Measurements from ENCODE around the gene OSBPL9.

The OSBPL9 gene

DNA sequence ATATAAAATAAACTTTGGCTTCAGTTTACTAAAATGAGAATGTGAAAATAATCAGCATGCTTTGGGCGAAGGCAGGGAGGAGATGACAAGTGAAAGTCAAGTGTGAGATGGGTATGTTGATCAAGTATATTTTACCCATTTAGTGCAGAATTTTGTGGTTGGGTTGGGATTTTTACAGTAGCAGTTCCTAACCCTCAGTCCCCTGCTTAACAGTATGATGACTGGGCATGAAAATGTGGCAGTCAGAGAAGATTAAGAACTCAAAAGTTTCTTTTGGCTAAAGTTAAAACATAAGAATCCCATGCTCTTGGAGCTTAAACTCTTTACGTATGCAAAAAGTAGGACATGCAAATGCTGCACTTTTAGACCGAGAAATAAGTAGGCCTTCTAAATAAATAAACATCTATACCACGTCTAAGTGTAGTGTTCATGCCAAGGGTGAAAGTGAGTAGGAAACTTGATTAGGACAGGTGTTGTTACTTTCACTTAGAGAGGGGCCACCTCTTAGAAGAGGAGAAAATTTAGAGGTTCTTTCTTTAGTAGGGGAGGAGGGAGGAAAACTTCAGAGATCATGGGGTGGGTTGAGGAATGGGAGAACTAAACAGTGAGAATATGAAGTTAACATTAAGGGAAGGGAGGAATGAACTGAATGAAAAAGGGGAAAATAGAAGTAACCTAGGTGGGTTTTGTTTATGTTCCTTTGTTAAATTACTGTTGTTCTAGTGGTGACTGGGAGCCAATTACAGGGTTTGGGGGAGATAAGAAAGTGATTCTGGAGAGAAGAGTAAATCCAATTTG is 127.8 kb downstream of the OSBPL9 start:
- DNase-seq, result no peak

DNA sequence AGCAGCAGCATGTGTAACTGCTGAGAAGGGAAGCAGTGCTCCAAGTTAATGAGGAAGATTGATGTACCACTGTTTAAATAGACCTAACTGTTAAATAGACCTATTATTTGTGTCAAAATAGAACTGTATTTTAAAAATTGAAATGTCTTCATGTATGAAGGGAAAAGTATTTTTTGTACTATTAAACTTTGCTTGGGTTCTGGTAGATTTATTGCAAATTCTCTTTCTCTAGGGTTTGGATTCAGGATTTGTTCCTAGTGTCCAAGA is 128.3 kb downstream of the OSBPL9 start:
- DNase-seq, result no peak

DNA sequence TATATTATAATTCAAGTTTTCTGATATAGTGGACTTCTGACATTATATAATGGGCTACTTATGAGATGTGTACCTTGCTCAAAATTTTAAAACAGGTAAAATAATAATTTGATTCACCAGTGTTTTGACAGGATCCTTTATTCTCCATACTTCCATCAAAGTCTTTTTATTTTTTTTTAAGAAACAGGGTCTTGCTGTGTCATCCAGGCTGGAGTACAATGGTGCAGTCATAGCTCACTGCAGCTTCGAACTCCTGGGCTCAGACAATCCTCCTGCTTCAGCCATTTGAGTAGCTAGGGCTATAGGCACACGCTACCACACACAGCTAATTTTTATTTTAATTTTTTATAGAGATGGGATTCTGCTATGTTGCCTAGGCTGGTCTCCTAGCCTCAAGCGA is 132.3 kb downstream of the OSBPL9 start:
- no peak for DNase-seq

GRCh38 chr1:51750218-51750617 is 133.3 kb downstream of the OSBPL9 start:
- no peak for DNase-seq

DNA sequence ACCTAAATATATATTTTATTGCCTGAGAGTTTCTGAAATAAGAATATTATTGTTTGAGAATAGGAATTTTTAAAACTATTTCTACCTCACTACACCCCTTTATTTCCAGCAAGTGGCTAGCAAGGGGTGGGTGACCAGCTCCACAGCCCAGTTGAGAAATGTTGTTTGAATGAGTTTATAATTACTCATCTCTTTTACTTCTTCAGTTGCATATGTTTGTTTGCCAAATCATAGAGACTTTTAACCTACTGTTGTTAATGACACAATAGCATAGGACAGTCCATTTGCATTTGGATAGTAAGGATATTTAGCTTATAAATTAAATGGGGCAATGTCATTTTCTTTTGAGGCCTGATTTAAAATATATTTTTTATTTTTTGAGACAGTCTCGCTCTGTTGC is 133.8 kb downstream of the OSBPL9 start:
- DNase-seq, result no peak

GRCh38 chr1:51752073-51752948 is 135.4 kb downstream of the OSBPL9 start:
- DNase-seq, result no peak

DNA sequence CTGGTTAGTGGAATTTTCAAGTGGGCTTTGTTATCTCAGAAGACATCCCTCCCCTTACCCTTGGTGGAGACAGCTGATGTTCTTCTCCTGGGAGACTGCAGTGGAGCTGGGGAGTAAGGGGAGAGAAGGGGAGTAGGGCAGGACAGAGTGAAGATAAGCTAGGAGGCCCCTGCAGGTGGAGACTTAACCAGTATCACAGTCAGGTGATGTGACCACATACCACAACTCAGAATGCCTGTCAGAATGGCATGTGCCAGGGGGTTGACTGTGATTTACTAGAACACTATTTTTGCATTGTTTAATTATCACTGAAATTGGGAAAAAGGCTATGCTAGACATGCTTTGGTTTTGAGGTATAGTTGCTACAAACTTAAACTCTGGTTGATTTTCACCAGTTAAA is 137.1 kb downstream of the OSBPL9 start:
- DNase-seq, result no peak

GRCh38 chr1:51754666-51755065 is 137.8 kb downstream of the OSBPL9 start:
- DNase-seq, result no peak

- no peak for DNase-seq
These were observed 138.5 kb downstream of the OSBPL9 start for GRCh38 chr1:51755437-51755836.

- peak; percentile 56 for DNase-seq
These were observed 139.4 kb downstream of the OSBPL9 start for GRCh38 chr1:51756290-51756689.

DNA sequence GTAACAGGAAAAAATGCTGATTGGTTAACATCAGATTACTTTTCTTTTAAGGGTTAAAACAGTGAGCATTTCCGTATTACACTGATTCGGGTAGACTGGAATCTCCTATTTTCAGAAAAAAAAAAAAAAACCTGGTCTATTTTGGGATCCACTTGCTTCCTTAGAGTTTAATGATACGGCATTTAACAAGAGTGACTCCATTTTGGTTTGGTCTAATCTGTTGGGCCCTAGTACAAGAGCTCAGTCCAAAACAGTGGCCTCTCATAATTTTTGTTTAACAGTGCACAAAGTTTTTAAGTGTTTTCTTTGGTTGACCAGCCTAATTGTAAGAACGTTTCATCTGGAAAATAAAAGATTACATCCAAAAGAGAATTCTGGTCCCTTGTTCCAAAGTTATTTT is 141.4 kb downstream of the OSBPL9 start:
- no peak for DNase-seq

DNA sequence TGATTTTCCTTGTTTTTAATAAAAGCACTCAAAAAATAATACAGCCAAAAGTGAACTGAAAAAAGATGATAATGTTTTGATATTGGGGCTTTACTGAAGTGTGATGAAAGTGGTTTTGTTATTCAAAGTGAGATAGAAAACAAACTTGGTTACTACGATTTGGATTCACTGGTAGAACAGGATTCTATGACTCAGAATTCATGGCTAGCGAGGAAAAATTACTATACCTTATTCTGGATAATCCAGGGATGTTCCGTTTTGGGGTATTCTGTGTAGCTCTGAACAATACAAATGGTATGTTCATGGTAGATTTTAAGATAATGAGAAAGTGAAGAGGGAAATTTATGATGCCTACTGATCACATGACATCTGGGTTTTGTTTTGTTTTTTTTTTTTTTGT is 144.0 kb downstream of the OSBPL9 start:
- no peak for DNase-seq

DNA sequence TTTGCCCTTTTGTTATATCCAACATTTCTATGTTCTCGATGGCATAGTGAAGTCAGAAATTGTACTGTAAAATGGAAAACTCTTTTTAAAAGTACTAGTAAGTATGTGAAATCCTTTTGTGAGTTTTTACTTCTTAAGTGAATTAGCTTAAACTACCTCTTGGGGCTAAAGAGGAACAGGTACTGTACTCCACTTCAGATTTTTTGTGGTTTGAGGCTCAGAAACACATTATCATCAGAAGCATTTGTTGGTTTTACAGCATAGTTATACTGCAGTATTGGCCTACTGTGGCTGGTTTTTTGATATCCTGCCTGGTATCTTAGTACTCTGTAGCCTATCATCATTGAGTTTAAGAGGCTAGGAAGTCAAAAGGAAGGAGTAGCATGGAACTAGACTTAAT is 144.5 kb downstream of the OSBPL9 start:
- no peak for DNase-seq

- peak; percentile 41 for DNase-seq
These were observed 152.2 kb downstream of the OSBPL9 start for GRCh38 chr1:51768971-51769588.

- no peak for DNase-seq
These were observed 159.5 kb downstream of the OSBPL9 start for GRCh38 chr1:51776408-51776807.

- DNase-seq, result no peak
These were observed 164.0 kb downstream of the OSBPL9 start for GRCh38 chr1:51780927-51781326.

- DNase-seq, result no peak
These were observed 168.1 kb downstream of the OSBPL9 start for GRCh38 chr1:51784997-51785421.

DNA sequence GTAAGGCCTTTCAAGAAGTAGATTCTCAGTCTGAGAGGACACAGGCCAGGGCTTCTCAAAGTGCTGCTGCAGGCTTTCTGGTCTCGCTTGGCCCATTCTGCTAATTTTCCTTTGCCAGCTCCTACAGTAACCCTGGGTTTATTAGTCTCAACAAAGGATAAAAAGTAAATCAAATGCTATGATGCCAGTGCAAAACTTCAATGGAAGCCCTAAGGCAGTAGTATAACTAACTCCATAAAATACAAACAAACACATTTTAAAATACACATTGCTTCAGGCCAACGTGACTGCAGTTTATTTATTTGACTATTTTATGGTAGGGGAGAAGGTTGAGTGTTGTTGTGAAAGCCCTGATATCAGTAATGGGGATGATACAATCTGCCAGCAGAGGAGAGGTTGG is 172.0 kb downstream of the OSBPL9 start:
- no peak for DNase-seq

GRCh38 chr1:51789342-51789741 is 172.4 kb downstream of the OSBPL9 start:
- no peak for DNase-seq

GRCh38 chr1:51790385-51790784 is 173.5 kb downstream of the OSBPL9 start:
- no peak for DNase-seq

DNA sequence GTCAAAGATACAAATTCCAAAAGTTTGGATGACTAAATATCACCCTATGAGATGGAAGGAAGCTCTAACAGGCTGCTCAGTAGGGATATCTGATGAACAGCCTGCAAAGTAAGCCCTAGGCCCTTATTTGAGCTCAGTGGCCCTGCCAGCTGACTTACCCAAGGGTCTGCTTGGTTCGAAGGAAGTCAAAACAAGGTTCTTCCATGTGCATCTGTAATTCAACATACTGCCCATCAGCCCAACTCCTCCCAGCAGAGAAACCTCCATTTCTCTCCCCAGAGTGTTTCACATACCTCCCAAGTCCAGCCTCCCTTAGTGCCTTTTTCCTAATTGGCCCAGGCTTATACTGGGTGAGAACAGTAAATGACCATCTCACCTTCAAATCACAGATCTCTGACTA is 175.0 kb downstream of the OSBPL9 start:
- DNase-seq, result no peak

DNA sequence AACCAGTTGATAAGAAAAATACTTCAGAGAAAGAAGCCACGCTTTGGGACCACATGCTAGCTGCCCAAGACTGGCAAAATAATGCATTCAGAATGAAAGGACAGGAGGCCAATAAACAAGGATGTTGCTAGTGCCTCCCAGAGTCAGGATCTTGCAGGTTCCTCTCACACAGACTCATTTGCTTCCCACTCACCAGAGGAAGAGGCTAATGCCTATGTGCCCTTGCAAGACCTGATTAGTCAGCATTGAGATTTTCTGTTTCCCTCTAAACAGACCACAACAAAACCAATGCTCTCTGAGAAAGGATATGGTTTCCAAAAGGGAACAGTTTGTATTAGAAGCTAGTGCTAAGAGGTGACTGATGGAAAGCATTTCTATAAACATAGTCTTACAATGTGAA is 176.0 kb downstream of the OSBPL9 start:
- DNase-seq, result peak; percentile 40

GRCh38 chr1:51794260-51794659 is 177.4 kb downstream of the OSBPL9 start:
- no peak for DNase-seq

GRCh38 chr1:51794868-51795267 is 178.0 kb downstream of the OSBPL9 start:
- DNase-seq, result no peak
